ENCODE measurements around the gene CHTF18.

- no peak for TF ChIP-seq CTCF (conservative IDR thresholded peaks at IDR 0.05; ENCODE audit: low read length)
- TF ChIP-seq EZH2phosphoT487 (IDR thresholded peaks at IDR 0.05; ENCODE audit: borderline replicate concordance) = no peak
Observed at GRCh38 chr16:815861-816260, 27.4 kb downstream of the CHTF18 start.

Measured in Loucy (cell line).